Mucosa of stomach (tissue), 1 donor: ENCODE results near the gene FAH.

Experiments
- H3K27me3 ChIP-seq: one replicate; pipeline ENCODE4 v1.7.0; 2013; ENCODE audit warnings: mild to moderate bottlenecking, low read length; ENCODE audit not compliant: control insufficient read depth, insufficient read depth
- H3K36me3 ChIP-seq: one replicate; pipeline ENCODE4 v1.7.0; 2013; ENCODE audit warnings: low read length; ENCODE audit not compliant: control insufficient read depth, insufficient read depth
- H3K4me1 ChIP-seq: one replicate; pipeline ENCODE4 v1.7.0; 2013; ENCODE audit warnings: mild to moderate bottlenecking, low read length; ENCODE audit not compliant: control insufficient read depth, insufficient read depth
- H3K4me3 ChIP-seq: one replicate; pipeline ENCODE4 v1.7.0; 2013; ENCODE audit warnings: low read length
- H3K9ac ChIP-seq: one replicate; pipeline ENCODE4 v1.7.0; 2013; ENCODE audit warnings: mild to moderate bottlenecking, low read length, moderate library complexity
- H3K9me3 ChIP-seq: one replicate; pipeline ENCODE4 v1.7.0; 2013; ENCODE audit warnings: mild to moderate bottlenecking, low read length, moderate library complexity; ENCODE audit not compliant: control insufficient read depth
- donor health status: Pancreatic carcinoma.

The FAH gene

DNA sequence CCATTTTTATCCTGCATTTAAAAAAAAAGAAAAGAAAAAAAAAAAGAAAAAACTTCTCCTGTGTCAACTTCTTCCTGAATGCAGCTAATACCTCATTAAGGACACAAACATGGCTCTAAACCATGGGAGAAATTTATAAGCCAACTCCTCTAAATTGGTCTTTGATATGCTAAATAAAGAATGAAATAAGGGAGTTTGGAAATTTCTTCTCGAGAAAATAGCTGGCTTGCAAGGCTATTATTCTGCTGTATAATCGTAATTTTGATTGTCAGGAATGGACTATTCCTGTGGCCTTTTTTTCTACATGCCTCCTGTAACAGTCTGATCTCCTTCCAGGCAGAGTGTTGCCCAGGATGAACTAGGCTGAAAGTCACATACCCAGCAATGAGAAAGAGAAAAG is 78.6 kb downstream of the FAH start:
- no peaks in the 10 kb centered on the region for H3K36me3 ChIP-seq
- H3K9ac ChIP-seq, result no peak overlapping the region
- peaks cover 3% of the 10 kb centered on the region for H3K27me3 ChIP-seq
- H3K4me1 ChIP-seq, result no peaks in the 10 kb centered on the region
- H3K4me3 ChIP-seq, result no peak overlapping the region
- H3K9me3 ChIP-seq, result no peaks in the 10 kb centered on the region

- no peak overlapping the region for H3K4me3 ChIP-seq
- H3K36me3 ChIP-seq, result no peaks in the 10 kb centered on the region
- H3K9me3 ChIP-seq, result no peaks in the 10 kb centered on the region
- H3K9ac ChIP-seq, result no peak overlapping the region
- H3K27me3 ChIP-seq, result peaks cover 3% of the 10 kb centered on the region
- no peaks in the 10 kb centered on the region for H3K4me1 ChIP-seq
Observed at GRCh38 chr15:80233581-80233980, 80.8 kb downstream of the FAH start.

GRCh38 chr15:80234883-80235282 is 82.1 kb downstream of the FAH start:
- Histone ChIP-seq H3K4me1 (no peaks in the 10 kb centered on the region), H3K9me3 (no peaks in the 10 kb centered on the region), H3K27me3 (peaks cover 3% of the 10 kb centered on the region), H3K9ac (no peak overlapping the region), H3K4me3 (no peak overlapping the region), H3K36me3 (no peaks in the 10 kb centered on the region)
